Measurements from ENCODE around the gene SLC22A17. TPM values are rescaled to one million over a fixed set of nuclear protein-coding genes. Genes with fewer than 3 reads are reported as not detected.

The SLC22A17 gene
- total and polyA plus RNA-seq, 2 of the 13 experiments (the other 11 are each of a cell fraction or from before 2014, with no cell fraction given) = 0.95 to 1.1 TPM

GRCh38 chr14:23326491-23327332 lies 26.0 kb downstream of the SLC22A17 start (continued):
- TF ChIP-seq SRY (CRISPR knock-in tag; IDR thresholded peaks at IDR 0.05) = no peak
- no peak for TF ChIP-seq SMARCE1 (IDR thresholded peaks at IDR 0.05; ENCODE audit: borderline replicate concordance)
- no peak for TF ChIP-seq SKI (IDR thresholded peaks at IDR 0.05; ENCODE audit: partially characterized antibody)
- TF ChIP-seq CBX2 (IDR thresholded peaks at IDR 0.05; ENCODE audit: low read depth, low read length) = no peak
- no peak for TF ChIP-seq CBX2 (CRISPR knock-in tag; IDR thresholded peaks at IDR 0.05; ENCODE audit: low read depth)
- TF ChIP-seq ZBTB1 (CRISPR knock-in tag; IDR thresholded peaks at IDR 0.05; ENCODE audit: borderline replicate concordance) = no peak
- TF ChIP-seq ZMAT3 (CRISPR knock-in tag; conservative IDR thresholded peaks at IDR 0.05) = no peak
- TF ChIP-seq SMAD9 (CRISPR knock-in tag; IDR thresholded peaks at IDR 0.05) = no peak
- no peak; the same call in 1 of the 2 replicates for TF ChIP-seq ZNF891 (CRISPR knock-in tag; IDR thresholded peaks at IDR 0.05)
- TF ChIP-seq YY1 (IDR thresholded peaks at IDR 0.05; ENCODE audit: insufficient read depth, insufficient replicate concordance, low read depth, low read length) = no peak
- TF ChIP-seq MTF1 (CRISPR knock-in tag; IDR thresholded peaks at IDR 0.05) = no peak
- TF ChIP-seq ZFP36L1 (CRISPR knock-in tag; IDR thresholded peaks at IDR 0.05) = no peak
- no peak for TF ChIP-seq PCBP2 (optimal IDR thresholded peaks at IDR 0.05; ENCODE audit: low read depth, low read length, poor library complexity, severe bottlenecking)
- TF ChIP-seq NR2C2 (CRISPR knock-in tag; IDR thresholded peaks at IDR 0.05; ENCODE audit: borderline replicate concordance) = no peak
- TF ChIP-seq EZH2 (conservative IDR thresholded peaks at IDR 0.05; ENCODE audit: low read depth, low read length) = no peak
- no peak for TF ChIP-seq IKZF1 (IDR thresholded peaks at IDR 0.05)
- TF ChIP-seq ATF7-NPFF (CRISPR knock-in tag; IDR thresholded peaks at IDR 0.05; ENCODE audit: low read depth) = peak; percentile 70; the same call in 1 of the 2 replicates
- no peak for TF ChIP-seq SRSF9 (IDR thresholded peaks at IDR 0.05; ENCODE audit: borderline replicate concordance, insufficient read depth, low read depth, low read length, poor library complexity, severe bottlenecking)
- TF ChIP-seq ZNF225 (CRISPR knock-in tag; IDR thresholded peaks at IDR 0.05) = no peak
- TF ChIP-seq TFDP2 (CRISPR knock-in tag; IDR thresholded peaks at IDR 0.05) = no peak
- TF ChIP-seq BCL6 (CRISPR knock-in tag; IDR thresholded peaks at IDR 0.05) = 0 out of 2 replicates have a peak, but pooled peaks have one; percentile 6
- TF ChIP-seq NRL (CRISPR knock-in tag; IDR thresholded peaks at IDR 0.05; ENCODE audit: borderline replicate concordance) = no peak
- no peak for TF ChIP-seq RBM39 (IDR thresholded peaks at IDR 0.05; ENCODE audit: low read depth, low read length, poor library complexity, severe bottlenecking)
- no peak for TF ChIP-seq MATR3 (CRISPR knock-in tag; IDR thresholded peaks at IDR 0.05)
- TF ChIP-seq, protein P1, sequence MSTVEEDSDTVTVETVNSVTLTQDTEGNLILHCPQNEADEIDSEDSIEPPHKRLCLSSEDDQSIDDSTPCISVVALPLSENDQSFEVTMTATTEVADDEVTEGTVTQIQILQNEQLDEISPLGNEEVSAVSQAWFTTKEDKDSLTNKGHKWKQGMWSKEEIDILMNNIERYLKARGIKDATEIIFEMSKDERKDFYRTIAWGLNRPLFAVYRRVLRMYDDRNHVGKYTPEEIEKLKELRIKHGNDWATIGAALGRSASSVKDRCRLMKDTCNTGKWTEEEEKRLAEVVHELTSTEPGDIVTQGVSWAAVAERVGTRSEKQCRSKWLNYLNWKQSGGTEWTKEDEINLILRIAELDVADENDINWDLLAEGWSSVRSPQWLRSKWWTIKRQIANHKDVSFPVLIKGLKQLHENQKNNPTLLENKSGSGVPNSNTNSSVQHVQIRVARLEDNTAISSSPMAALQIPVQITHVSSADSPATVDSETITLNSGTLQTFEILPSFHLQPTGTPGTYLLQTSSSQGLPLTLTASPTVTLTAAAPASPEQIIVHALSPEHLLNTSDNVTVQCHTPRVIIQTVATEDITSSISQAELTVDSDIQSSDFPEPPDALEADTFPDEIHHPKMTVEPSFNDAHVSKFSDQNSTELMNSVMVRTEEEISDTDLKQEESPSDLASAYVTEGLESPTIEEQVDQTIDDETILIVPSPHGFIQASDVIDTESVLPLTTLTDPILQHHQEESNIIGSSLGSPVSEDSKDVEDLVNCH (CRISPR knock-in tag; IDR thresholded peaks at IDR 0.05) = no peak
- TF ChIP-seq CCDC6 (CRISPR knock-in tag; IDR thresholded peaks at IDR 0.05) = no peak
- TF ChIP-seq RXRA (CRISPR knock-in tag; IDR thresholded peaks at IDR 0.05) = no peak
- TF ChIP-seq SP5 (CRISPR knock-in tag; IDR thresholded peaks at IDR 0.05; ENCODE audit: borderline replicate concordance, low read depth) = 0 out of 2 replicates have a peak, but pooled peaks have one; percentile 8
